ENCODE results near the gene MLC1. TPM values are rescaled to one million over a fixed set of nuclear protein-coding genes. Genes with fewer than 3 reads are reported as not detected.

MLC1 gene
- total and polyA plus RNA-seq, 8 donors = 0.04 to 0.16 (median 0.04) TPM; not detected in 4

GRCh38 chr22:50060441-50061140 is 24.6 kb downstream of the MLC1 start:
- peak; percentile 45 to 83 (median 78) for ATAC-seq
- WGBS, 2 donors = 33 to 35% methylated on average over 28 of the region's 28 CpGs

DNA sequence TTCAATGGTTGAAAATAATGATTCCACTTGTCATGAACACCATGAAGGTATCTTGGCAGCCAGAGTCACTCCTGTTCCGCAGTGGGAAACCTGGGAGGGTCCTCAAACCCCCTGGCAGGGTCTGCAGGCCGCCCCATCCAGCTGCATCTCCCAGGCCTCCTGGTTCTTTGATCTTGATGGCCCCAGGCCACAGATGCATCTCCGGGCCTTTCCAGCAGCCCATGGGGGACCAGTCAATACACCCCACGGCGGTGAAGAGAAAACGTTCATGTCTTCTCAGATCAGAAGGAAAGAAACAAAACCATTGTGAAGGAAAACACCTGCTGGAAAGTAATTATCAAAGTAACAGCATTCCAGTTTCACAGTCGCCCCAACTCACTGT is 25.4 kb downstream of the MLC1 start:
- FAIRE-seq (no peak), DNase-seq (no peak), ATAC-seq (no peak)
- H3K27ac ChIP-seq = no peak overlapping the region
- peaks cover 0 to 7% (median 0%) of the 10 kb centered on the region in 4 donors for H3K27me3 ChIP-seq
- TF ChIP-seq, protein P1, sequence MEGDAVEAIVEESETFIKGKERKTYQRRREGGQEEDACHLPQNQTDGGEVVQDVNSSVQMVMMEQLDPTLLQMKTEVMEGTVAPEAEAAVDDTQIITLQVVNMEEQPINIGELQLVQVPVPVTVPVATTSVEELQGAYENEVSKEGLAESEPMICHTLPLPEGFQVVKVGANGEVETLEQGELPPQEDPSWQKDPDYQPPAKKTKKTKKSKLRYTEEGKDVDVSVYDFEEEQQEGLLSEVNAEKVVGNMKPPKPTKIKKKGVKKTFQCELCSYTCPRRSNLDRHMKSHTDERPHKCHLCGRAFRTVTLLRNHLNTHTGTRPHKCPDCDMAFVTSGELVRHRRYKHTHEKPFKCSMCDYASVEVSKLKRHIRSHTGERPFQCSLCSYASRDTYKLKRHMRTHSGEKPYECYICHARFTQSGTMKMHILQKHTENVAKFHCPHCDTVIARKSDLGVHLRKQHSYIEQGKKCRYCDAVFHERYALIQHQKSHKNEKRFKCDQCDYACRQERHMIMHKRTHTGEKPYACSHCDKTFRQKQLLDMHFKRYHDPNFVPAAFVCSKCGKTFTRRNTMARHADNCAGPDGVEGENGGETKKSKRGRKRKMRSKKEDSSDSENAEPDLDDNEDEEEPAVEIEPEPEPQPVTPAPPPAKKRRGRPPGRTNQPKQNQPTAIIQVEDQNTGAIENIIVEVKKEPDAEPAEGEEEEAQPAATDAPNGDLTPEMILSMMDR (IDR thresholded peaks at IDR 0.05) = no peak
- no peaks in the 10 kb centered on the region for H3K36me3 ChIP-seq
- WGBS, 2 donors = 83 to 85% methylated on average over 7 of the region's 7 CpGs
- intact Hi-C loops (cut with DNase I) = no loop called here
- no peaks in the 10 kb centered on the region for H3K9me3 ChIP-seq
- no peaks in the 10 kb centered on the region for H3K4me1 ChIP-seq
- H3K4me3 ChIP-seq = no peak overlapping the region

More at GRCh38 chr22:50060441-50061140, 24.6 kb downstream of the MLC1 start:
- H3K36me3 ChIP-seq = no peaks in the 10 kb centered on the region
- peaks cover 0 to 7% (median 0%) of the 10 kb centered on the region in 4 donors for H3K27me3 ChIP-seq
- DNase-seq (peak in 5 of 6 donors; percentile 42 to 78 (median 64)), FAIRE-seq (no peak)
- TF ChIP-seq, protein P1 (IDR thresholded peaks at IDR 0.05) = no peak
- no peaks in the 10 kb centered on the region for H3K9me3 ChIP-seq
- no peaks in the 10 kb centered on the region for H3K4me1 ChIP-seq
- H3K27ac ChIP-seq = no peak overlapping the region
- no peak overlapping the region for H3K4me3 ChIP-seq
- intact Hi-C loops (cut with DNase I) = no loop called here

DNA sequence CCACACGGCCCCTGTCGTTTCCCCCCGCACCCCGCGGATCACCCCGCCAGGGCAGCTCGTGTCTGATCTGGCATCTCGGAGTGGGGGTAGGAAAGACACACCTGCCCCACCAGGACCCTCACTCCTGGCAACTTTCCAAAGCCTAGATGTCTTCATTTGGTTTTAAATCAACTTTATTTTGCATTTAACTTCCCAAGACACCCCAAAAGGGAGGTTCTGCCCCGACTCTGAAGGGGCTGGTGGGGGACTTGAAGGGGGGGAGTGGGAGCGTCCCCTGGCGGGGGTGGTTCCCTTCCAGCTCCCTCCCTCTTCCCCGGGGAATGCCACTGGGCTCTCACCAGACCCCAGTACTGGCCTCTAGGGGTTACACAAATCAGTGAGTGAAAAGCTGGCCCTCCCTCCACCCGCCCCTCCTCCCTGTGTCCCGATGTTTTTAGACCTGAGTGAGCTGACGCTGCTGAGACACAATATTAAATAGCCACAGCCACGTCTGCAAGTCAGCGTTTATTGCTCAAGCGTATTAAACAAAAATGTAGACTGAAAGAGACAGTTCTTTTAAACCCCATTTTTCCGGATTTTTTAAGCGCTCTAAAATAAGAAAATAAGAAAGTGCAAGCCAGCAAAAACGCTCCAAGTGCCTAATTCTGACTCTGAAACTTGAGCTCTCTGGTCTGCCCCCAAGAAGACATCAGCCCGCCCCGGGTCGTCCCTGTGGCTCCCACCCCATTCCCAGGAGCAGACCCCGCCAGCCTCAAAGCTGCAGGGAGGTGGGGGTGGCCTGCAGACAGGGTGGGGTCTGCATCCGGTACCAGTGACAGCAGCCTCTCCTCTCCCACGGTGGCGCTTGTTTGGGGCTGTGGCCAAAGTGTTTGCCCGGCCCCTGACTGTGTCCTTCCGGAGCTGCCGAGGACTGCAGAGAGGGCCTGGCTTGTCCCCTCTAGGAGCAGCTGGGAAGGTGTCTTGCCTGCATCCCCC is 26.0 kb downstream of the MLC1 start:
- ATAC-seq (no peak), DNase-seq (no peak), FAIRE-seq (no peak)
- TF ChIP-seq, protein P1 (IDR thresholded peaks at IDR 0.05) = no peak
- Histone ChIP-seq H3K4me1 (no peaks in the 10 kb centered on the region), H3K27me3 (peaks cover 0 to 7% (median 0%) of the 10 kb centered on the region in 4 donors), H3K9me3 (no peaks in the 10 kb centered on the region), H3K4me3 (no peak overlapping the region), H3K27ac (no peak overlapping the region), H3K36me3 (no peaks in the 10 kb centered on the region)
- WGBS, 2 donors = 43 to 51% methylated on average over 30 to 31 of the region's 31 CpGs
- intact Hi-C loops (cut with DNase I) = no loop called here

DNA sequence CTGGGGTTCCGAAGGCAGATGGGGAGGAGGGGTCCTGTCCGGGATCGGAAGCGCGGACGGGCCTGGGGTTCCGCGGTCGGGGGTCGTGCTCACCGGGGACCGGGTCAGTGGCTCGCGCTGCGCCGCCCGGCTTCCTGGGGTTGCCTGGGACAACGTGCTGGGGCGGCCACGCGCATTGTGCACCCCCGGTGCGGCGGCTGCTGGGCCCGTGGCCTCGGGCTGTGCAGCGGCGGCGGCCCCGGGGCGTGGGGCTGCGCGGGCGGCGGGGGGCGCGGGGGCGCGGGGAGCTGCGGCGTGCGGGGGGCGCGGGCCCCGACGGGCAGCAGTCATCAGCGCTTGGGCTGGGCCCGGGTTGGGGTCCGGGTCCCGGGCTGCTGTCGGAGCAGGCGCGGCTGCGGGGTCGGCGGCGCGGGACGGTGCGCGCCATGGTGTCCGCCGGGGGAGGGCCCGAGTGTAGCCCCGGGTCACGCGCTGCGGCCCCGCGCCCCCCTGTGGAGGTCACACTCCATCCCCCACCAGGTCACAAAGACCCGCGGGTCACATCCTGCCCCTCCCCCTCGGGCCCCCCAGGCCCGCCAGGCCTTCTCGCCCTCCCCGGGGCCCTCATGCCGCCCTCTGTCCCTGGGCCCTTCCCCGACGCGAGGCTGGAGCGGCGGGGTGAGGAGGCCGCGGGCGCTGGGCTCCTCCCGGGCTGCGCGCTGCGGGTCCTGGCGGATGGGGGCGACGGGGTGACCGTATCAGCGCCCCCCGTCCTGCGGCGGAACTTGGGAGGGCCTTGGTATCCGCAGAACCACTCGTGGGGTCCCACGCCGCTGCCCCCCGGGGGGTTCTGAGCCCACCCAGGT is 26.9 kb downstream of the MLC1 start, which contains the start of gene TTLL8:
TTLL8 (minus strand) TSS at position 238 of the 845 bp plus-strand sequence.
- DNase-seq (no peak), FAIRE-seq (no peak), ATAC-seq (no peak)
- Histone ChIP-seq H3K9me3 (no peaks in the 10 kb centered on the region), H3K4me3 (no peak within 1 kb of the TSS), H3K27ac (no peak within 1 kb of the TSS), H3K4me1 (no peaks in the 10 kb centered on the region), H3K27me3 (peaks cover 0 to 7% (median 0%) of the 10 kb centered on the region in 4 donors), H3K36me3 (no peaks in the 10 kb centered on the region)
- intact Hi-C loops (cut with DNase I) = no loop called here
- TF ChIP-seq, protein P1 (IDR thresholded peaks at IDR 0.05) = no peak
- WGBS, 2 donors = 12% methylated on average over 34 to 102 of the region's 102 CpGs
